HepG2 (cell line): Measurements from ENCODE around the gene KIF22. TPM values are rescaled to one million over a fixed set of nuclear protein-coding genes. Genes with fewer than 3 reads are reported as not detected.

Experiments
- NFAT5 ChIP-seq: sonication (generic); formaldehyde crosslinking; IDR thresholded peaks from 2 replicates; pipeline ENCODE4 v1.4.0; 2020; ENCODE audit warnings: missing genetic modification reagents
- NR3C1 ChIP-seq: sonication (generic); formaldehyde crosslinking; IDR thresholded peaks from 2 replicates; pipeline ENCODE4 v1.4.0; 2020; ENCODE audit warnings: missing genetic modification reagents
- RAD51 ChIP-seq: fragments of 450-650 bp; IDR thresholded peaks from 2 replicates; pipeline ENCODE4 v1.6.1; 2016; ENCODE audit warnings: borderline replicate concordance
- ZBTB38 ChIP-seq: sonication (generic); formaldehyde crosslinking; IDR thresholded peaks from 2 replicates; pipeline ENCODE4 v1.5.1; 2020; ENCODE audit warnings: mild to moderate bottlenecking, missing genetic modification reagents
- ZNF280D ChIP-seq: sonication (generic); formaldehyde crosslinking; IDR thresholded peaks from 2 replicates; pipeline ENCODE4 v1.5.1; 2020; ENCODE audit warnings: mild to moderate bottlenecking, missing genetic modification reagents
- ZNF713 ChIP-seq: sonication (generic); formaldehyde crosslinking; IDR thresholded peaks from 2 replicates; pipeline ENCODE4 v1.4.0; 2020; ENCODE audit warnings: mild to moderate bottlenecking, missing genetic modification reagents
- ZNF850 ChIP-seq: sonication (generic); formaldehyde crosslinking; conservative IDR thresholded peaks from 2 replicates; pipeline ENCODE4 v1.9.0; 2021; ENCODE audit warnings: mild to moderate bottlenecking, missing genetic modification reagents
- ZSCAN31 ChIP-seq: sonication (generic); formaldehyde crosslinking; IDR thresholded peaks from 2 replicates; pipeline ENCODE4 v1.5.0; 2020; ENCODE audit warnings: low read depth, mild to moderate bottlenecking, missing genetic modification reagents
- polyA plus RNA-seq, 8 experiments: library from polyadenylated mRNA; depleted of rRNA in 3 of 8; stranded (reverse) in 7 of 8; unstranded in 1 of 8; fragments of >200 nt; fragmentation: Illumina TruSeq in 4 of 8; extraction: Trizol in 4 of 8; gene quantifications; 2 replicates each; pipeline versions ENCODE4 v1.2.1 to v1.2.3, GENCODE V29; 2011 to 2016; ENCODE audit warnings: low read depth in 4 of 8, missing spikeins in 1 of 8, mixed read lengths in 1 of 8; ENCODE audit not compliant: insufficient read depth in 1 of 8
- total RNA-seq, 5 experiments: library from RNA; depleted of rRNA; stranded (reverse); fragments of >200 nt; fragmentation: Illumina TruSeq; extraction: Trizol; gene quantifications; 2 replicates each; pipeline ENCODE4 v1.2.3, GENCODE V29; 2016; ENCODE audit warnings: low read depth in 1 of 5
- TF ChIP-seq, protein P1 (sequence below), 2 experiments: sonication (generic) in 1 of 2; formaldehyde crosslinking in 1 of 2; IDR thresholded peaks; 2 replicates each; pipeline versions ENCODE4 v1.5.1 to v1.6.1; 2011 to 2020; ENCODE audit warnings: borderline replicate concordance in 1 of 2, low read depth in 1 of 2, low read length in 1 of 2, mild to moderate bottlenecking in 1 of 2, missing genetic modification reagents in 1 of 2, moderate library complexity in 1 of 2
- TF ChIP-seq, protein P2 (sequence below): sonication (generic); formaldehyde crosslinking; IDR thresholded peaks from 2 replicates; pipeline ENCODE4 v1.5.1; 2020; ENCODE audit warnings: missing genetic modification reagents, mild to moderate bottlenecking, borderline replicate concordance
- TF ChIP-seq, protein P3 (sequence below): sonication (generic); formaldehyde crosslinking; conservative IDR thresholded peaks from 2 replicates; pipeline ENCODE4 v1.4.0; 2020; ENCODE audit warnings: missing genetic modification reagents

The KIF22 gene
- total and polyA plus RNA-seq, 2 of the 13 experiments (the other 11 are each of a cell fraction or from before 2014, with no cell fraction given) = 95.8 to 118 TPM

DNA sequence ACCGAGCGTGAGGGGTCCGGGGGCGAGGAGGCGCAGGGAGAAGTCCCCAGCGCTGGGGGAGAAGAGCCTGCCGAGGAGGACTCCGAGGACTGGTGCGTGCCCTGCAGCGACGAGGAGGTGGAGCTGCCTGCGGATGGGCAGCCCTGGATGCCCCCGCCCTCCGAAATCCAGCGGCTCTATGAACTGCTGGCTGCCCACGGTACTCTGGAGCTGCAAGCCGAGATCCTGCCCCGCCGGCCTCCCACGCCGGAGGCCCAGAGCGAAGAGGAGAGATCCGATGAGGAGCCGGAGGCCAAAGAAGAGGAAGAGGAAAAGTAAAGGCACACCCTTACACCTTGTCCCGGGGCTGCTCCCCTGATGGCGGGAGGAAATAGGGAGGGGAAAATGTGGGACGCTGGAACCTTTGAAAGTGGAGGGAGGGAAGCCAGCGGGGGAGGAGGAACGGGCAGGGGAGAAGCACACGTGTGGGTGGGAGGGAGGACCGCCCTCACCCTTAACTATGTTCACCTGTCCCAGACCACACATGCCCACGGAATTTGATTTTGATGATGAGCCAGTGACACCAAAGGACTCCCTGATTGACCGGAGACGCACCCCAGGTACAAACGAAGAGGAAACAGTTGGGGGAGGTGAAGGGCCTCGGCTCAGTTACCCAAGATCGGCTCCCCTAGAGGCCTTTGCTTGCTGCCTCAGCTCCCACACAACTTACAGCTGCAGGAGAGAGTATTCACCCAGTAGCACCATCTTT is 26.3 kb downstream of the KIF22 start (continued):
- TF ChIP-seq, protein P1, sequence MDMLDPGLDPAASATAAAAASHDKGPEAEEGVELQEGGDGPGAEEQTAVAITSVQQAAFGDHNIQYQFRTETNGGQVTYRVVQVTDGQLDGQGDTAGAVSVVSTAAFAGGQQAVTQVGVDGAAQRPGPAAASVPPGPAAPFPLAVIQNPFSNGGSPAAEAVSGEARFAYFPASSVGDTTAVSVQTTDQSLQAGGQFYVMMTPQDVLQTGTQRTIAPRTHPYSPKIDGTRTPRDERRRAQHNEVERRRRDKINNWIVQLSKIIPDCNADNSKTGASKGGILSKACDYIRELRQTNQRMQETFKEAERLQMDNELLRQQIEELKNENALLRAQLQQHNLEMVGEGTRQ (IDR thresholded peaks at IDR 0.05; ENCODE audit: low read depth, low read length) = no peak
- TF ChIP-seq, protein P1 (CRISPR knock-in tag; IDR thresholded peaks at IDR 0.05; ENCODE audit: borderline replicate concordance) = no peak
- TF ChIP-seq ZSCAN31 (CRISPR knock-in tag) = 0 out of 2 replicates have a peak, but pooled peaks have one; percentile 3
- no peak for TF ChIP-seq NFAT5 (CRISPR knock-in tag)
- TF ChIP-seq, protein P2, sequence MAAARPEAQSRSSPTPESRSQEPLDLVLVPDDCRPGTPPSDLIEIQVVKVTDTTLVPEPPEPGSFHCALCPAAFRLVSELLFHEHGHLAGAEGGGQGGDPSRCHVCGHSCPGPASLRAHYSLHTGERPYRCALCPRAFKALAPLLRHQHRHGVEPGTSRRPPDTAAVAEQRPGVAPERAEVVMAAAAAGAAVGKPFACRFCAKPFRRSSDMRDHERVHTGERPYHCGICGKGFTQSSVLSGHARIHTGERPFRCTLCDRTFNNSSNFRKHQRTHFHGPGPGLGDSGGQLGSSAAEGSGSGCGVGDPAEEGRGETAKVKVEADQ (CRISPR knock-in tag) = no peak
- no peak; the same call in 1 of the 2 replicates for TF ChIP-seq ZNF850 (CRISPR knock-in tag)
- no peak for TF ChIP-seq RAD51
- TF ChIP-seq, protein P3, sequence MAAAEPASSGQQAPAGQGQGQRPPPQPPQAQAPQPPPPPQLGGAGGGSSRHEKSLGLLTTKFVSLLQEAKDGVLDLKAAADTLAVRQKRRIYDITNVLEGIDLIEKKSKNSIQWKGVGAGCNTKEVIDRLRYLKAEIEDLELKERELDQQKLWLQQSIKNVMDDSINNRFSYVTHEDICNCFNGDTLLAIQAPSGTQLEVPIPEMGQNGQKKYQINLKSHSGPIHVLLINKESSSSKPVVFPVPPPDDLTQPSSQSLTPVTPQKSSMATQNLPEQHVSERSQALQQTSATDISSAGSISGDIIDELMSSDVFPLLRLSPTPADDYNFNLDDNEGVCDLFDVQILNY (CRISPR knock-in tag) = no peak
- no peak for TF ChIP-seq ZNF280D (CRISPR knock-in tag)
- no peak for TF ChIP-seq ZBTB38 (CRISPR knock-in tag)
- TF ChIP-seq ZNF713 (CRISPR knock-in tag) = 0 out of 2 replicates have a peak, but pooled peaks have one; percentile 25
- no peak for TF ChIP-seq NR3C1 (CRISPR knock-in tag)
